ENCODE data around the gene MYPN. TPM values are rescaled to one million over a fixed set of nuclear protein-coding genes. Genes with fewer than 3 reads are reported as not detected.

The MYPN gene
- total and polyA plus RNA-seq, 2 donors = 0.11 to 0.19 TPM

GRCh38 chr10:68121020-68121743 is 11.9 kb downstream of the MYPN start:
- Histone ChIP-seq H3K27ac (ENCODE audit: low read depth in 1 of 2, low read length in 1 of 2) (no peak overlapping the region), H3K9me3 (ENCODE audit: control insufficient read depth in 2 of 2, insufficient read depth in 1 of 2, low read length in 1 of 2) (no peaks in the 10 kb centered on the region), H3K27me3 (ENCODE audit: control insufficient read depth in 2 of 2, insufficient read depth in 1 of 2, low read length in 1 of 2) (no peaks in the 10 kb centered on the region), H3K4me1 (ENCODE audit: control insufficient read depth in 2 of 2, insufficient read depth in 2 of 2, low read length in 2 of 2) (no peaks in the 10 kb centered on the region), H3K36me3 (ENCODE audit: control insufficient read depth in 2 of 2, insufficient read depth in 2 of 2, low read length in 1 of 2) (no peaks in the 10 kb centered on the region), H3K4me3 (ENCODE audit: low read length in 2 of 2) (no peak overlapping the region)
- WGBS = 93% methylated on average over 15 of the region's 15 CpGs
- no peak for DNase-seq (ENCODE audit: low read depth in 6 of 9, low spot score in 9 of 9)

DNA sequence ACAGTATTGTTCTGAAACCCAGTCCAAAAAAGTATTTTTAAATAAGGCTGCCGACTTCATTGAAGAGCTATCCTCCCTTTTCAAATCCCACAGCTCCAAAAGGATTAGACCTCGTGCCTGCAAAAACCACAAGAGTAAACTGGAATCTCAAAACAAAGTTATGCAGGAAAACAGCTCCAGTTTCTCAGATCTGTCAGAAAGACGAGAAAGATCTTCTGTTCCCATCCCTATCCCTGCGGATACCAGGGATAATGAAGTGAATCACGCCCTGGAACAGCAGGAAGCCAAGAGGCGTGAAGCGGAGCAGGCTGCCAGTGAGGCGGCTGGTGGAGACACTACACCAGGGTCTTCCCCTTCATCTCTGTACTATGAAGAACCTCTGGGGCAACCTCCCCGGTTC is 12.6 kb downstream of the MYPN start:
- WGBS = 94% methylated on average over 9 of the region's 9 CpGs
- H3K9me3 ChIP-seq (ENCODE audit: control insufficient read depth in 2 of 2, insufficient read depth in 1 of 2, low read length in 1 of 2) = no peaks in the 10 kb centered on the region
- DNase-seq (ENCODE audit: low read depth in 6 of 9, low spot score in 9 of 9) = no peak

GRCh38 chr10:68124718-68125117 is 15.4 kb downstream of the MYPN start:
- H3K4me3 ChIP-seq (ENCODE audit: low read length in 2 of 2) = no peak overlapping the region
- no peak overlapping the region for H3K27ac ChIP-seq (ENCODE audit: low read depth in 1 of 2, low read length in 1 of 2)
- H3K27me3 ChIP-seq (ENCODE audit: control insufficient read depth in 2 of 2, insufficient read depth in 1 of 2, low read length in 1 of 2) = no peaks in the 10 kb centered on the region
- no peaks in the 10 kb centered on the region for H3K36me3 ChIP-seq (ENCODE audit: control insufficient read depth in 2 of 2, insufficient read depth in 2 of 2, low read length in 1 of 2)
- no peaks in the 10 kb centered on the region for H3K9me3 ChIP-seq (ENCODE audit: control insufficient read depth in 2 of 2, insufficient read depth in 1 of 2, low read length in 1 of 2)
- DNase-seq (ENCODE audit: low read depth in 6 of 9, low spot score in 9 of 9) = no peak
- 94% methylated on average over 3 of the region's 3 CpGs for WGBS
- H3K4me1 ChIP-seq (ENCODE audit: control insufficient read depth in 2 of 2, insufficient read depth in 2 of 2, low read length in 2 of 2) = no peaks in the 10 kb centered on the region

More for the DNA sequence above, 12.6 kb downstream of the MYPN start:
- no peaks in the 10 kb centered on the region for H3K27me3 ChIP-seq (ENCODE audit: control insufficient read depth in 2 of 2, insufficient read depth in 1 of 2, low read length in 1 of 2)
- H3K36me3 ChIP-seq (ENCODE audit: control insufficient read depth in 2 of 2, insufficient read depth in 2 of 2, low read length in 1 of 2) = no peaks in the 10 kb centered on the region
- no peak overlapping the region for H3K4me3 ChIP-seq (ENCODE audit: low read length in 2 of 2)
- no peaks in the 10 kb centered on the region for H3K4me1 ChIP-seq (ENCODE audit: control insufficient read depth in 2 of 2, insufficient read depth in 2 of 2, low read length in 2 of 2)
- H3K27ac ChIP-seq (ENCODE audit: low read depth in 1 of 2, low read length in 1 of 2) = no peak overlapping the region

GRCh38 chr10:68125772-68126171 is 16.5 kb downstream of the MYPN start:
- 91% methylated on average over 1 of the region's 1 CpG for WGBS
- DNase-seq (ENCODE audit: low read depth in 6 of 9, low spot score in 9 of 9) = no peak
- no peak overlapping the region for H3K4me3 ChIP-seq (ENCODE audit: low read length in 2 of 2)
- no peaks in the 10 kb centered on the region for H3K4me1 ChIP-seq (ENCODE audit: control insufficient read depth in 2 of 2, insufficient read depth in 2 of 2, low read length in 2 of 2)
- H3K9me3 ChIP-seq (ENCODE audit: control insufficient read depth in 2 of 2, insufficient read depth in 1 of 2, low read length in 1 of 2) = no peaks in the 10 kb centered on the region
- H3K36me3 ChIP-seq (ENCODE audit: control insufficient read depth in 2 of 2, insufficient read depth in 2 of 2, low read length in 1 of 2) = no peaks in the 10 kb centered on the region
- no peak overlapping the region for H3K27ac ChIP-seq (ENCODE audit: low read depth in 1 of 2, low read length in 1 of 2)
- no peaks in the 10 kb centered on the region for H3K27me3 ChIP-seq (ENCODE audit: control insufficient read depth in 2 of 2, insufficient read depth in 1 of 2, low read length in 1 of 2)

DNA sequence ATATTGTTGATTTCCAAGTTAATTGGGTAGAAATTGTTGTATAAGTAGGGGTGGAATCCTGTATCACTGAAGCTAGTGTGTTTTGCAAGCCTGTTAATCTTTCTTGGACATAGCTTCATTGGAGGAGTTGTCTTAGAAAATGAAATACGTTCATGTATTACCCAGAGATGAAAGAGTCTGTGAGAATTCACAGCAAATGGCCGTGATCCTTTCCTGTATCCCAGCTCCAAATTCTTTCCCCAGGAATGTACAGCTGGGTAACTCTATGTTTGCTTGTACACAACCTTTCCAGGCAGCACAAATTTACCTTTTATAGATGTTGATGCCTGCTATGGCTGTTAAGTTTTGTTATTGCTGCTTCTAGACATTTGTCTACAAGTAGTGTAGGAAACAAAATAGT is 18.7 kb downstream of the MYPN start:
- no peak for DNase-seq (ENCODE audit: low read depth in 6 of 9, low spot score in 9 of 9)
- no peaks in the 10 kb centered on the region for H3K9me3 ChIP-seq (ENCODE audit: control insufficient read depth in 2 of 2, insufficient read depth in 1 of 2, low read length in 1 of 2)
- no peak overlapping the region for H3K27ac ChIP-seq (ENCODE audit: low read depth in 1 of 2, low read length in 1 of 2)
- no peaks in the 10 kb centered on the region for H3K36me3 ChIP-seq (ENCODE audit: control insufficient read depth in 2 of 2, insufficient read depth in 2 of 2, low read length in 1 of 2)
- no peaks in the 10 kb centered on the region for H3K27me3 ChIP-seq (ENCODE audit: control insufficient read depth in 2 of 2, insufficient read depth in 1 of 2, low read length in 1 of 2)
- 92% methylated on average over 2 of the region's 2 CpGs for WGBS
- no peaks in the 10 kb centered on the region for H3K4me1 ChIP-seq (ENCODE audit: control insufficient read depth in 2 of 2, insufficient read depth in 2 of 2, low read length in 2 of 2)
- H3K4me3 ChIP-seq (ENCODE audit: low read length in 2 of 2) = no peak overlapping the region

DNA sequence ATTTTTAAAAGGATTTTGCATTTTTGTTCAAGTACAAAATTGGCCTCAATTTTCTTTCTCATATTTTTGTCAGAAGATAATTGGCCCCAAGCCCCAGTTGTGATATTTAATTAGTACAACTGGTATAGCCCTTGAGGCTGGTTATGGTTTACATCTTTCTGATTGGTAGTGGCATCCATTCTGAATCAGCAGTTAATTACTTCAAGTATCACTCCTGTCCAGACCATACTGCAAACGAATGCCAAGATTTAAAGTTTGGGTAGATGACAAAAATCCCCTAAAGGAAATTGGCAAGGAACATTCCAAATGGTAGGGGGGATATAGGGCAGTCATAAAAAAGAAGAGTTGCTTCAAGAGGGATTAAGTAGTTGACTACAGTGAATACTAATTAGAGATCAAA is 23.1 kb downstream of the MYPN start:
- WGBS = 0% methylated on average over 1 of the region's 1 CpG
- Histone ChIP-seq H3K36me3 (ENCODE audit: control insufficient read depth in 2 of 2, insufficient read depth in 2 of 2, low read length in 1 of 2) (no peaks in the 10 kb centered on the region), H3K4me1 (ENCODE audit: control insufficient read depth in 2 of 2, insufficient read depth in 2 of 2, low read length in 2 of 2) (no peaks in the 10 kb centered on the region), H3K27me3 (ENCODE audit: control insufficient read depth in 2 of 2, insufficient read depth in 1 of 2, low read length in 1 of 2) (no peaks in the 10 kb centered on the region), H3K27ac (ENCODE audit: low read depth in 1 of 2, low read length in 1 of 2) (no peak overlapping the region), H3K9me3 (ENCODE audit: control insufficient read depth in 2 of 2, insufficient read depth in 1 of 2, low read length in 1 of 2) (no peaks in the 10 kb centered on the region), H3K4me3 (ENCODE audit: low read length in 2 of 2) (no peak overlapping the region)
- DNase-seq (ENCODE audit: low read depth in 6 of 9, low spot score in 9 of 9) = no peak

GRCh38 chr10:68133523-68133922 is 24.2 kb downstream of the MYPN start:
- Histone ChIP-seq H3K36me3 (ENCODE audit: control insufficient read depth in 2 of 2, insufficient read depth in 2 of 2, low read length in 1 of 2) (no peaks in the 10 kb centered on the region), H3K27me3 (ENCODE audit: control insufficient read depth in 2 of 2, insufficient read depth in 1 of 2, low read length in 1 of 2) (no peaks in the 10 kb centered on the region), H3K4me1 (ENCODE audit: control insufficient read depth in 2 of 2, insufficient read depth in 2 of 2, low read length in 2 of 2) (no peaks in the 10 kb centered on the region), H3K4me3 (ENCODE audit: low read length in 2 of 2) (no peak overlapping the region), H3K9me3 (ENCODE audit: control insufficient read depth in 2 of 2, insufficient read depth in 1 of 2, low read length in 1 of 2) (no peaks in the 10 kb centered on the region), H3K27ac (ENCODE audit: low read depth in 1 of 2, low read length in 1 of 2) (no peak overlapping the region)
- 96% methylated on average over 2 of the region's 2 CpGs for WGBS
- DNase-seq (ENCODE audit: low read depth in 6 of 9, low spot score in 9 of 9) = no peak

- WGBS = 99% methylated on average over 1 of the region's 1 CpG
- Histone ChIP-seq H3K4me1 (ENCODE audit: control insufficient read depth in 2 of 2, insufficient read depth in 2 of 2, low read length in 2 of 2) (no peaks in the 10 kb centered on the region), H3K27me3 (ENCODE audit: control insufficient read depth in 2 of 2, insufficient read depth in 1 of 2, low read length in 1 of 2) (no peaks in the 10 kb centered on the region), H3K27ac (ENCODE audit: low read depth in 1 of 2, low read length in 1 of 2) (no peak overlapping the region), H3K4me3 (ENCODE audit: low read length in 2 of 2) (no peak overlapping the region), H3K9me3 (ENCODE audit: control insufficient read depth in 2 of 2, insufficient read depth in 1 of 2, low read length in 1 of 2) (no peaks in the 10 kb centered on the region), H3K36me3 (ENCODE audit: control insufficient read depth in 2 of 2, insufficient read depth in 2 of 2, low read length in 1 of 2) (no peaks in the 10 kb centered on the region)
- no peak for DNase-seq (ENCODE audit: low read depth in 6 of 9, low spot score in 9 of 9)
Observed at GRCh38 chr10:68135362-68135761, 26.1 kb downstream of the MYPN start.

DNA sequence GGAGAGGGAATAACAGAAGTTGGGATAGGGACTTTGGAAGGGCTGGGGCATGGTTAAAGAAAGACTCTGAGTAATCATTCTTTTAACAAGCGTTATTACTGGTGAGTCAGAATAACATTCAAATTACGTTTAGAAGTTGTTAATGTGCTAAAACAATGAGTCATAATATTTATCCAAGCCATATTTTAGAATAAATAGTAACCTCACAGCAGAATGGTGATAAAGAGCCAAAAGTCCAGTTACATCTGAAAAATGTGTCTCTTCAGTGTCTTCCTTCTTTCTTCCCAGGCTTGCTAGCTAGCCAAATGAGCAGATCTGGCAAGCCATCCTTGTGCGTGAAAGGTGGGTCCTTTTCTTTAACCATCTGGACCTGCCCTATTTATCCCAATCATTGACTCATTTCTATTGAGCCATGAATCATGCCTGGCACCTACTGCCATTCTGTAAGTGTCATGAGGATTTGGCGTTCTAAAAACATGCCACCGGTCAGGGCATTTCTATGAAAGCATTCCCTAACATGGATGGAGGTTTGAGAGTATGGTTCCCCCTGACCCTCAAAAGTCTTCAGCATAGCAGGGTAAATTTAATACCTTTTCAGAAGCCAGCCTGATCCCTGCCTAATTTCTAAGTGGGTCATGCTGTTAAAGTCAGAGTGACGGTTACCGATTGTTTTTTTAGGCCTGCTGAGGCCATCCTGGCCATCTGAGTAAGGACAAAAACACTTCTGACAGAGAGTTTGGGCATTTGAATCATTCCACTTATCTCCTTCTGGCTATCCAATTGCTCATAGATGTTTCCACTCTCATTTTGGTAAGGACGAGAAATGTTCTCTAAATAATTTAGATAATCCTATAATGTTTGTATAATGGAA is 26.9 kb downstream of the MYPN start:
- H3K27me3 ChIP-seq (ENCODE audit: control insufficient read depth in 2 of 2, insufficient read depth in 1 of 2, low read length in 1 of 2) = no peaks in the 10 kb centered on the region
- no peak overlapping the region for H3K4me3 ChIP-seq (ENCODE audit: low read length in 2 of 2)
- no peaks in the 10 kb centered on the region for H3K36me3 ChIP-seq (ENCODE audit: control insufficient read depth in 2 of 2, insufficient read depth in 2 of 2, low read length in 1 of 2)
- H3K27ac ChIP-seq (ENCODE audit: low read depth in 1 of 2, low read length in 1 of 2) = no peak overlapping the region
- 92% methylated on average over 8 of the region's 8 CpGs for WGBS
- DNase-seq (ENCODE audit: low read depth in 6 of 9, low spot score in 9 of 9) = no peak
- no peaks in the 10 kb centered on the region for H3K4me1 ChIP-seq (ENCODE audit: control insufficient read depth in 2 of 2, insufficient read depth in 2 of 2, low read length in 2 of 2)
- H3K9me3 ChIP-seq (ENCODE audit: control insufficient read depth in 2 of 2, insufficient read depth in 1 of 2, low read length in 1 of 2) = no peaks in the 10 kb centered on the region

Measured in thymus (tissue), 11 donors.